Upper lobe of left lung (tissue), 6 donors: ENCODE measurements around the gene LRRC52. TPM values are rescaled to one million over a fixed set of nuclear protein-coding genes. Genes with fewer than 3 reads are reported as not detected.

Experiments used
- ATAC-seq, 2 donors: fragments of 200-7000 bp; cut with Tn5 transposase; one replicate each; pipeline ENCODE4 v1.9.1; 2022; ENCODE audit warnings: mild to moderate bottlenecking in 2 of 2, moderate library complexity in 2 of 2; ENCODE audit not compliant: low FRiP score in 2 of 2
- DNase-seq, 2 donors: peaks; one replicate each; pipeline ENCODE4 v3.0.0-alpha.2; 2019 to 2020
- H3K27ac ChIP-seq, 4 donors: fragments of 200-600 bp; sonication (generic); one replicate each; pipeline ENCODE4 v1.5.1; 2016 to 2019
- H3K27me3 ChIP-seq, 4 donors: fragments of 200-600 bp; sonication (generic); one replicate each; pipeline ENCODE4 v1.5.1; 2017 to 2019
- H3K36me3 ChIP-seq, 4 donors: fragments of 200-600 bp; sonication (generic); one replicate each; pipeline ENCODE4 v1.5.1; 2016 to 2019
- H3K4me1 ChIP-seq, 4 donors: fragments of 200-600 bp; sonication (generic); one replicate each; pipeline ENCODE4 v1.5.1; 2018 to 2019
- H3K4me3 ChIP-seq, 4 donors: fragments of 200-600 bp; sonication (generic); one replicate each; pipeline ENCODE4 v1.5.1; 2017 to 2019; ENCODE audit warnings: mild to moderate bottlenecking in 2 of 4, moderate library complexity in 1 of 4
- H3K9me3 ChIP-seq, 4 donors: fragments of 200-600 bp; sonication (generic); one replicate each; pipeline ENCODE4 v1.5.1; 2018 to 2019
- CTCF ChIP-seq, 6 experiments: fragments of 450-650 bp in 4 of 6; fragments of 200-600 bp in 2 of 6; sonication (generic) in 2 of 6; IDR thresholded peaks; one replicate each; pipeline ENCODE4 v1.5.1; 2016 to 2019; ENCODE audit warnings: antibody characterized with exemption in 6 of 6
- EP300 ChIP-seq, 4 donors: sonication (generic); formaldehyde crosslinking; IDR thresholded peaks; one replicate each; pipeline ENCODE4 v1.5.1; 2017; ENCODE audit warnings: antibody characterized with exemption in 4 of 4, control low read depth in 2 of 4
- POLR2A ChIP-seq, 4 donors: fragments of 450-650 bp; IDR thresholded peaks; one replicate each; pipeline ENCODE4 v1.5.1; 2016 to 2017; ENCODE audit warnings: antibody characterized with exemption in 4 of 4, mild to moderate bottlenecking in 2 of 4
- POLR2AphosphoS5 ChIP-seq, 2 donors: sonication (generic); formaldehyde crosslinking; IDR thresholded peaks; one replicate each; pipeline ENCODE4 v1.5.1; 2017; ENCODE audit warnings: antibody characterized with exemption in 2 of 2
- WGBS, 2 donors: methylation state at CpG; one replicate each; pipeline ENCODE4 v1.1.5; 2017 to 2018; 5-methylcytosine and 5-hydroxymethylcytosine counted together
- total RNA-seq, 6 donors: library from RNA; depleted of rRNA in 4 of 6; stranded (reverse); fragments of >200 nt in 4 of 6; gene quantifications; one replicate each; pipeline versions ENCODE4 v1.1.0 to v1.2.1, GENCODE V29; 2016 to 2021
- donor health status: DM: no; HTN: no; CAD: no; lungs with moderate emphysema.
- donor health status: DM: no; HTN: yes; CAD: no; lungs with severe emphysema.

The LRRC52 gene
- total RNA-seq, 6 donors from 2014 or later = 0.44 to 1.7 (median 0.46) TPM; not detected in 3

DNA sequence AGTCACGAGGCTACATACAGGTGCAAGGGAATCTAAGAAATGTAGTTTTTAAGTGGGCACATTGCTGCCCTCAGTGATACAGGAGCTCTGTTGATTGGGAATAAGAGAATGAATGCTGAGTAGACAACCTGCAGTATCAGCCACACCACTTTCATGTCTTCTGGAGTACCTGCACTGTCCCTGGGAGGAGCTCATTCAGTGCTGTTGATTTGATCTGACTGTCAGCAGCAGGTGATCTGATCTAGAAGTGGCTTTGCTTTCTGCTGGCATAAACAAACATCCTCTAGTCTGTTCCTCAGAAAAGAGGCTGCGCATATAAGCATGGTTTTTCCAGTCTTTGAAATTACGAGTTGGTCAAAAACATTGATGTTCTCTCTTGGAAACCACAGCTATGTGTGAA, 35.5 kb upstream of the LRRC52 start:
- no peak for DNase-seq
- H3K27ac ChIP-seq = no peak overlapping the region
- no peaks in the 10 kb centered on the region for H3K4me1 ChIP-seq
- ATAC-seq = no peak
- TF ChIP-seq POLR2A (IDR thresholded peaks at IDR 0.05) (no peak), CTCF (IDR thresholded peaks at IDR 0.05) (no peak)
- no peaks in the 10 kb centered on the region for H3K27me3 ChIP-seq
- H3K9me3 ChIP-seq = no peaks in the 10 kb centered on the region
- no peak overlapping the region for H3K4me3 ChIP-seq
- H3K36me3 ChIP-seq = no peaks in the 10 kb centered on the region
- WGBS, 2 donors = 85 to 89% methylated on average over 3 of the region's 3 CpGs

- H3K9me3 ChIP-seq = no peaks in the 10 kb centered on the region
- no peak for TF ChIP-seq POLR2AphosphoS5 (IDR thresholded peaks at IDR 0.05)
- TF ChIP-seq EP300 (IDR thresholded peaks at IDR 0.05) = no peak
- no peak for TF ChIP-seq CTCF (IDR thresholded peaks at IDR 0.05)
- no peak overlapping the region for H3K27ac ChIP-seq
- no peaks in the 10 kb centered on the region for H3K36me3 ChIP-seq
- no peak for ATAC-seq
- WGBS, 2 donors = 39 to 63% methylated on average over 3 to 6 of the region's 6 CpGs
- no peak for DNase-seq
- H3K4me3 ChIP-seq = no peak overlapping the region
- no peaks in the 10 kb centered on the region for H3K4me1 ChIP-seq
- no peaks in the 10 kb centered on the region for H3K27me3 ChIP-seq
Observed at GRCh38 chr1:165512816-165513215, 31.0 kb upstream of the LRRC52 start.

DNA sequence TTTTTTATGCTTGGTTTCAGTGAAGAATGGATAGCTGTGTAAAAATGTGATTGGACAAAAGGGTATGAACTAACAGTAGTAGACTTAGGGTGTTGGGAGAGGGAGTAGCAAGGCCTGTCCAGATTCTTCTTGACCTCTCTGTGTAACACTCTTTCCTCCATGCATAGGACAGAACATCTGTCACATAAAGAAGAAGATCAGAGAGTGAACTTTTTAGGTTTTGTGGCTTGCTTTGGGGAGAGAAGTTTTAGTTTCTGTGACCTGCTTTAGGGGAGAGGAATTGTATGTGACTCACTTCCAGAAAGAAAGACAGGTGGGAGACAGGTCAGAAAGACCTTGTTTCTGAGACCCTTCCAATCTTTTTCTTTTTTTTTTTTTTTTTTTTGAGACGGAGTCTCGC, 27.3 kb upstream of the LRRC52 start:
- H3K9me3 ChIP-seq = peaks cover 0 to 5% (median 4%) of the 10 kb centered on the region in 4 donors
- TF ChIP-seq POLR2A (IDR thresholded peaks at IDR 0.05) (no peak), CTCF (IDR thresholded peaks at IDR 0.05) (no peak), POLR2AphosphoS5 (IDR thresholded peaks at IDR 0.05) (no peak), EP300 (IDR thresholded peaks at IDR 0.05) (no peak)
- 95 to 100% methylated on average over 2 of the region's 2 CpGs for WGBS, 2 donors
- no peaks in the 10 kb centered on the region for H3K27me3 ChIP-seq
- H3K27ac ChIP-seq = no peak overlapping the region
- no peaks in the 10 kb centered on the region for H3K36me3 ChIP-seq
- no peak for DNase-seq
- no peak overlapping the region for H3K4me3 ChIP-seq
- ATAC-seq = no peak
- H3K4me1 ChIP-seq = no peaks in the 10 kb centered on the region

- Histone ChIP-seq H3K27ac (no peak overlapping the region), H3K9me3 (peaks cover 0 to 11% (median 11%) of the 10 kb centered on the region in 4 donors), H3K36me3 (no peaks in the 10 kb centered on the region), H3K4me3 (no peak overlapping the region), H3K4me1 (peaks cover 0 to 4% (median 0%) of the 10 kb centered on the region in 4 donors), H3K27me3 (no peaks in the 10 kb centered on the region)
- 90 to 93% methylated on average over 4 of the region's 4 CpGs for WGBS, 2 donors
- TF ChIP-seq POLR2AphosphoS5 (IDR thresholded peaks at IDR 0.05) (no peak), POLR2A (IDR thresholded peaks at IDR 0.05) (no peak), EP300 (IDR thresholded peaks at IDR 0.05) (no peak), CTCF (IDR thresholded peaks at IDR 0.05) (no peak)
- DNase-seq (no peak), ATAC-seq (no peak)
Observed at GRCh38 chr1:165520646-165521045, 23.2 kb upstream of the LRRC52 start.

- no peaks in the 10 kb centered on the region for H3K27me3 ChIP-seq
- ATAC-seq (no peak), DNase-seq (no peak)
- no peak overlapping the region for H3K4me3 ChIP-seq
- peaks cover 0 to 11% (median 11%) of the 10 kb centered on the region in 4 donors for H3K9me3 ChIP-seq
- H3K27ac ChIP-seq = no peak overlapping the region
- no peak for TF ChIP-seq POLR2AphosphoS5 (IDR thresholded peaks at IDR 0.05)
- TF ChIP-seq POLR2A (IDR thresholded peaks at IDR 0.05) = no peak
- TF ChIP-seq EP300 (IDR thresholded peaks at IDR 0.05) = no peak
- TF ChIP-seq CTCF (IDR thresholded peaks at IDR 0.05) = no peak
- WGBS, 2 donors = 72 to 73% methylated on average over 5 of the region's 5 CpGs
- H3K4me1 ChIP-seq = peaks cover 0 to 4% (median 0%) of the 10 kb centered on the region in 4 donors
- no peaks in the 10 kb centered on the region for H3K36me3 ChIP-seq
Observed at GRCh38 chr1:165524639-165525285, 19.0 kb upstream of the LRRC52 start.
